Left kidney (tissue), 2 donors: ENCODE data around the gene TNFSF9. TPM values are rescaled to one million over a fixed set of nuclear protein-coding genes. Genes with fewer than 3 reads are reported as not detected.
A peak's percentile ranks its signal among the peaks of the same experiment; 100 is the strongest.
"Not testable (repeated sequence)": the region's sequence is repeated elsewhere in the genome, so short reads cannot be mapped to it uniquely, and the experiment has no call there.

Source experiments
- DNase-seq: peaks from one replicate; pipeline ENCODE4 v3.0.0-alpha.2; 2013
- polyA plus RNA-seq: library from polyadenylated mRNA; unstranded; fragments of 120-200 nt; gene quantifications from one replicate; pipeline ENCODE4 v1.2.1, GENCODE V29; 2013; ENCODE audit not compliant: insufficient read length

The TNFSF9 gene
- polyA plus RNA-seq, 1 donor = 0.20 TPM

- DNase-seq = not testable (repeated sequence)
Measured at GRCh38 chr19:6508028-6508771, 22.6 kb upstream of the TNFSF9 start.

- no peak for DNase-seq
Measured at GRCh38 chr19:6509118-6509971, 21.5 kb upstream of the TNFSF9 start.

- DNase-seq = no peak
Measured at GRCh38 chr19:6510618-6511017, 20.2 kb upstream of the TNFSF9 start.

- DNase-seq = no peak
Measured at GRCh38 chr19:6514089-6514488, 16.7 kb upstream of the TNFSF9 start.

DNA sequence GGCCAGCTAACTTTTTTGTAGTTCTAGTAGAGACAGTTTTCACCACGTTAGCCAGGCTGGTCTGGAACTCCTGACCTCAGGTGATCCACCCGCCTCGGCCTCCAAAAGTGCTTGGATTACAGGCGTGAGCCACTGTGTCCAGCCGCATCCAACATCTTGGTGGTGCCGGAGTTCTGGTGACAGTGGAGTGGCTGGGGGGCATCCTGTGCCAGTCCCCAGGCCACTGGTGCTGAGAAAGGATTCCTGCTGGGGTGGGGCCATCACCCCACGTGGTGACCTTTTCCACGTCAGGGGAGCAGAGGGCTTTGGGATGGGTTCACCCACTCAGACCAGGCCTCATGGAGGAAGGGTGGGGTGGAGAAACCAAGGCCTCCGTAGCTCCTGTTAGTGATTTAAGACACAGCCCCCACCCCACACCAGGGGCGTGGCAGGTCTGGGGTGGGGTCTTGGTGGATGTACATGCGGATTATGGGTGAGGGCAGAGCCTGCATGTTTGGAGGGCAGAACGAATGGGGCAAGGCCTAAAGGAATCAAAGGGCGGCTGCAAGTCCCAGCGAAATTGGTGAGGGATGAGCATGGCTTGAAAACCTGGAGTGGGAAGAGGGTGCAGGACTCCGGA lies 15.8 kb upstream of the TNFSF9 start:
- DNase-seq = no peak

DNA sequence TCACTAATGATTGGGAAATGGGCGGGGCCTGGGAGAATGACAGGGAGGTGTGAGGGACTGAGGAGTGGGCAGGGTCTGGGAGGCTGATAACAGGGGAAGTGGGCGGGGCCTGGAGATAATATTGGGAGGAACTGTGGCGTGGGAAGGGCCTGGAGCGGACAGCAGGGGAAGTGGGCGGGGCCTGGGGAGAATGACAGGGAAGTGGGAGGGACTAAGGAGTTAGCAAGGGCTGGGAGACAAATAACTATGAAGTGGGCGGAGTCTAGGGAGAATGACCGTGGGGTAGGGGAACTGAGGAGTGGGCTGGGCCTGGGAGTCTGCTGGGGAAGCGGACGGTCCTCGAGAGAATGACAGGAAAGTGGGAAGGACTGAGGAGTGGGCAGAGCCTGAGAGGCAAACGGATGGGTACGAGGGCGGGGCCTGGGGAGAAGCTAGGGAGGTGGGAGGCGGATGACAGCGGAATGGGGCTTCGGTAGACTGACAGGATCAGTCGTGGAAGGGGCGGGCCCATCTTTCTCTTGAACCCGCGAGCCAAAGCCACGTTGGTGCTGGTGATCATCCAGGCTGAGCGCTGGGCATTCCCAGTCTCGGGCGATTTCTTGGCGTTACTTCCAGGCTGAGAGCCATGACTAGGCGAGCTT lies 14.7 kb upstream of the TNFSF9 start:
- DNase-seq = peak; percentile 90

- peak; percentile 88 for DNase-seq
Measured at GRCh38 chr19:6516659-6517291, 14.1 kb upstream of the TNFSF9 start.

- DNase-seq = no peak
Measured at GRCh38 chr19:6518145-6518911, 12.5 kb upstream of the TNFSF9 start.

- no peak for DNase-seq
Measured at GRCh38 chr19:6519289-6519688, 11.5 kb upstream of the TNFSF9 start.

DNA sequence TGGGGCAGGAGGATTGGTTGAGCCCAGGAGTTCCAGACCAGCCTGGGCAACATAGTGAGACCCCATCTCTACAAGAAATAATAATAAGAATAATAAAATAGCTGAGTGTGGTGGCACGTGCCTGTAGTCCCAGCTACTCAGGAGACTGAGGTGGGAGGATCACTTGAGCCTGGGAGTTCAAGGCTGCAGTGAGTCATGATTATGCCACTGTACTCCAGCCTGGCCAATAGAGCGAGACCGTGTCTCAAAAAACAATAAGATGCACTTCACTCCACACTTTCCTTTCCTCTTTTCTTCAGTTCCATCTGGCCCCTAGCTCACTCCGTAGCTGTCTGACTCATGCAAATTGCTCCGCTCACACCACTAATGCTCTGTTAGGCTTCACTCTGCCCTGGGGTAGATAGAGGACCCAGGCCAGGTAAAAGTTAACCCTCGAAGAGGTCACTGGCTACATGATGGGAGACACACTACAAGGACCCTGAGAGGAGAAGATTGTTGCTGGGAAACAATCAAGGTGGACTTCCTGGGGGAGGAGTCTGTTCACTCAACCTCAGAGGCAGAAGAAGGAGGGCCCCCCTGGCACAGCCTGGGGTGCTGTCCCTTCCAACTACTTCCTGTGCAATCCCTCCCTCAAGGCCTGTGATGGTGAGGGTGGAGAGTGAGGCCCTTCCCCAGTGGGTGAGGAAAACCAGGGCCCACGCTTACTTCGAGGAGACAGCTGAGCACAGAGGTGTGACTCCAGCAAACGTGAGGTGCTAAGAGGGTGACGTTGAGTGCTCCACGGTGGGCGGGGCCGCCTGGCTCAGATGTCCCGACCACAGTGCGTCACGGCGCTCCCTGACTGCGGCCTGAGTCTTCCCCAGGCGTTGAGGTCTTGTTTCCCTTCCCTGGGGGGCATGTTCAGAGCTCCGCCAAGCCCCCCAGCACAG lies 8.8 kb upstream of the TNFSF9 start:
- no peak for DNase-seq

DNA sequence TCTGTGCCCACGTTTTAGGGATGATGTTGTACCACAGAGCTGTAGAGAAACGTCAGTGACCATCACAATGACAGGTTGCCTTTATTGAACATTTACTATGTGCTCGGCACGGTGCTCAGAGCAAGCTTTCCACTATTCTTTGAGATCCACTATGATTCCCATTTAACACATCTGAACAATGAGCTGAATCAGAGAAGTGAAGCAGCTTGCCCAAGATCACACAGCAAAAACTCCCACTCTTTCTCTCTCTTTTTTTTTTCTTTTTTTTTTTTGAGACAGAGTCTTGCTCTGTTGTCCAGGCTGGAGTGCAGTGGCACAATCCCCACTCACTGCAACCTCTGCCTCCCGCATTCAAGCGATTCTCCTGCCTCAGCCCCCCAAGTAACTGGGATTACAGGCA lies 8.1 kb upstream of the TNFSF9 start:
- DNase-seq = no peak

DNA sequence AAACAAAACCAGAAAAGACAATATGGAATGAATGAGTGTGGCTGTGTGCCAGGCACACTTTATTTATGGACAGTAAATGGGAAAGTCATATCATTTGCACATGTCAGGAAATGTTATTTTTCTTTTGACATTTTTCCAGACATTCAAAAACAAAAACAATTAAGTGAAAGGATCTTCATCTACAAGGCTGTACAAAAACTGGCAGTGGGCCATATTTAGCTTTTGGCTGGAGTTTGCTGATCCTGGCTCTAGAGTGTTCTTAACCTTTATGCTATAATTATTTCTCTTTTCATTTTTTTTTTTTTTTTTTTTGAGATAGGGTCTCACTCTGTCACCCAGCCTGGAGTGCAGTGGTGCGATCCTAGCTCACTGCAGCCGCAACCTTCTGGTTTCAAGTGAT lies 6.5 kb upstream of the TNFSF9 start:
- DNase-seq = no peak

DNA sequence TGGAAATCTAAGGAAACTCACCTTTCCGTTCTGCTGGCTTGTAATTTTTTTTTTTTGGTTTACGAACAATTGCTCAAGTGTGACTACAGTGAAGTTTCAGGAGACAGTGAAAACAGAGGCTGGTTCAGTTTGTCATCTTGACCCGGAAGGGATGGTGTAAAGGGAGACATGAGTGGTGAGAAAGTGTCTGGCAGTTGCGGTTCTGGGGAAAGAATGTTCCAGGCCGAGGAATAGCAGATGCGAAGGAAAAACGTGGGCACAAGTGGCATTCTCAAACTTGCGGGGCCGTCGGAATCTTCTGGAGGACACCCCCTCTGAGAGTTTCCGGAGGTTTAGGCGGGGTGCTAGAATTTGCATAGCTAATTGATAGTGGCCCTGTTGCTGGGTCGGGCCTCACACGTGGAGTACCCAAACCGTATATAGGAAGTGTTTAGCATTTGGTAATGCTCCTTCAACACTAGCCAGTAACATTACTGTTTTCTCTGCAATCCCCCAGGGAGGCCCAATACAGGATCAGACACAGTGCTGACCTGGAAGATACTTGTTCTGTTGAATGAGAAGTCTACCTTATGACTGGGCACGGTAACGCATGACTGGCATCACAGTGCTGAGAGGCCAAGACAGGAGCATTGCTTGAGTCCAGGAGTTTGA lies 2.8 kb upstream of the TNFSF9 start:
- DNase-seq = no peak

- DNase-seq = no peak
Measured at GRCh38 chr19:6528544-6529121, 2.2 kb upstream of the TNFSF9 start.

DNA sequence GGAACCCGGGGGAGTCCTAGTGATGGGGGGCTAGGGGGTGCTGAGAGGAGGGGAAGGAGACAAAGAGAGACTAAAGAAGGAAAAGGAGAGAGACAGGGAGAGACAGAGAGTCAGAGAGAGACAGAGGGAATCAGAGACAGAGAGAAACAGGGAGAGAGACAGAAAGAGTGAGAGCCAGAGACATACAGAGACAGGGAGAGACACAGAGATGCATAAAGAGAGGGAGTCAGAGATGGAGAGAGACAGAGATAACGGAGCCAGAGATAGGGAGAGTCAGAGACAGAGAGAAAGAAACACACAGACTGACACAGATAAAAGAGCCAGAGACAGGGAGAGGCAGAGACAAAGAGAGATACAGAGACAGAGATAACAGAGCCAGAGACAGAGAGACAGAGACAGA lies 1.5 kb upstream of the TNFSF9 start:
- DNase-seq = no peak

DNA sequence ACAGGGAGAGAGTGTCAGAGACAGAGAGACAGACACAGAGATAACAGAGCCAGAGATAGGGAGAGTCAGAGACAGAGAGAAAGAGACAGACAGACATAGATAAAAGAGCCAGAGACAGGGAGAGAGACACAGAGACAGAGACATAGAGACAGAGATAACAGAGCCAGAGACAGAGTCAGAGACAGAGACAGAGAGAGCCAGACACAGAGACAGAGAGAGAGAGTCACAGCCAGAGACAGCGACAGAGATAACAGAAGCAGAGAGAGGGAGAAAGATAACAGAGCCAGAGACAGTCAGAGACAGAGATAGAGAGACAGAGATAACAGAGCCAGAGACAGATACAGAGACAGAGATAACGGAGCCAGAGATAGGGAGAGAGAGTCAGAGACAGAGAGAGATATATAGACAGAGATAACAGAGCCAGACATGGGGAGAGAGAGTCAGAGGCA lies 865 bp upstream of the TNFSF9 start:
- DNase-seq = no peak

DNA sequence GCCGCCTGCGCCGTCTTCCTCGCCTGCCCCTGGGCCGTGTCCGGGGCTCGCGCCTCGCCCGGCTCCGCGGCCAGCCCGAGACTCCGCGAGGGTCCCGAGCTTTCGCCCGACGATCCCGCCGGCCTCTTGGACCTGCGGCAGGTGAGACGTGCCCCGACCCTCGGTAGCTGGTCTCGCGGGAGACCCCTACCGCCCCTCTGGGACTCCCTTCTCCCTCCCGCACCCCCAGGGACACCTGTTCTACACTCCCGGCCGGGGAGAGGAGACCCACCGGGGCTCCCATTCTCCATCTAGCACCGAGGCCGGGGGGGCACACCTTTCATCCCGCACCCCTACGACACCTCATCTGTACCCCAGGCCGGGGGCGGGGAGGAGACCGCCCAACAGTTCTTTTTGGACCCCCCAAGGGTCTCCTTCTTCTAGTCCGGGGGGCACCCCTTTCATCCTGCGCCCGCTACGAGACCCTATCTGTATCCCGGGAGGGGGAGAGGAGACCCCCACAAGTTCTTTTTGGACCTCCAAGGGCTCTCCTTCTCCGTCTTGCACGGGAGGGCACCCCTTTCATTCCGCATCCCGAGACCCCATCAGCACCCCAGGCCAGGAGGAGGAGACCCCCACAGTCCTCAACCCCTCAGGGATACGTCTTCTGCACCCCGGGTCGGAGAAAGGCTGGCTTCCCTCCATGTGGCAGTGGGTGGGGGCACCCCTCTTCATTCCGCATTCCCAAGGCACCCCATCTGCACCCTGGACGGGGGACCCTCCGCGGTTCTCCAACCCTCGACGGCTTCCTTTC lies 533 bp downstream of the TNFSF9 start:
- DNase-seq = no peak

DNA sequence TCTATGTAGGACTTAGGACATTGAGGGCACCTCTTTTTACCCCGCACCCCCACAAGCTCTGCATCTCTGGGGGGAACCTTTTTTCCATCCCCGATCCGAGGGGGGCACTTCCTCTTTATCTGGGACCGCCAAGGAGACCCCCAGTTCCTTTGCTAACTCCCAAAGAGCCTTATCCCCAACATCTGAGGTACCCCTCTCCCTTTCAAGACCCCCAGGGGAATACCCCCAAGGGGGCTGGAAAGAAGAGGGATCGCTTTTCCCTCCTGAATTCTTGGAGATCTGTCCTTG lies 1.1 kb downstream of the TNFSF9 start:
- DNase-seq = no peak
